Ovary (tissue), 3 donors: ENCODE measurements around the gene CD151.

Experiments used
- EP300 ChIP-seq: sonication (generic); formaldehyde crosslinking; IDR thresholded peaks from one replicate; pipeline ENCODE4 v1.6.1; 2017; ENCODE audit warnings: antibody characterized with exemption
- POLR2A ChIP-seq: fragments of 450-650 bp; IDR thresholded peaks from one replicate; pipeline ENCODE4 v1.6.1; 2017; ENCODE audit warnings: antibody characterized with exemption, mild to moderate bottlenecking, moderate library complexity
- TF ChIP-seq, protein P1 (sequence below), 3 donors: fragments of 450-650 bp in 2 of 3; fragments of 200-600 bp in 1 of 3; IDR thresholded peaks; one replicate each; pipeline versions ENCODE4 v1.5.1 to v1.8.0; 2016 to 2022; ENCODE audit warnings: antibody characterized with exemption in 3 of 3, mild to moderate bottlenecking in 1 of 3
- donor health status: DM: no; HTN: no; CAD: no.

- TF ChIP-seq, protein P1, sequence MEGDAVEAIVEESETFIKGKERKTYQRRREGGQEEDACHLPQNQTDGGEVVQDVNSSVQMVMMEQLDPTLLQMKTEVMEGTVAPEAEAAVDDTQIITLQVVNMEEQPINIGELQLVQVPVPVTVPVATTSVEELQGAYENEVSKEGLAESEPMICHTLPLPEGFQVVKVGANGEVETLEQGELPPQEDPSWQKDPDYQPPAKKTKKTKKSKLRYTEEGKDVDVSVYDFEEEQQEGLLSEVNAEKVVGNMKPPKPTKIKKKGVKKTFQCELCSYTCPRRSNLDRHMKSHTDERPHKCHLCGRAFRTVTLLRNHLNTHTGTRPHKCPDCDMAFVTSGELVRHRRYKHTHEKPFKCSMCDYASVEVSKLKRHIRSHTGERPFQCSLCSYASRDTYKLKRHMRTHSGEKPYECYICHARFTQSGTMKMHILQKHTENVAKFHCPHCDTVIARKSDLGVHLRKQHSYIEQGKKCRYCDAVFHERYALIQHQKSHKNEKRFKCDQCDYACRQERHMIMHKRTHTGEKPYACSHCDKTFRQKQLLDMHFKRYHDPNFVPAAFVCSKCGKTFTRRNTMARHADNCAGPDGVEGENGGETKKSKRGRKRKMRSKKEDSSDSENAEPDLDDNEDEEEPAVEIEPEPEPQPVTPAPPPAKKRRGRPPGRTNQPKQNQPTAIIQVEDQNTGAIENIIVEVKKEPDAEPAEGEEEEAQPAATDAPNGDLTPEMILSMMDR (IDR thresholded peaks at IDR 0.05): no peak
- TF ChIP-seq POLR2A (no peak), EP300 (no peak)
Observed at GRCh38 chr11:797296-798092, 35.3 kb upstream of the CD151 start.
